IPS-11a (cell line): ENCODE results near the gene CDSN.

Experiments used
- H3K4me3 ChIP-seq: one replicate; pipeline ENCODE4 v1.5.1; 2013; ENCODE audit warnings: low read depth, low read length, control low read depth

Gene CDSN

DNA sequence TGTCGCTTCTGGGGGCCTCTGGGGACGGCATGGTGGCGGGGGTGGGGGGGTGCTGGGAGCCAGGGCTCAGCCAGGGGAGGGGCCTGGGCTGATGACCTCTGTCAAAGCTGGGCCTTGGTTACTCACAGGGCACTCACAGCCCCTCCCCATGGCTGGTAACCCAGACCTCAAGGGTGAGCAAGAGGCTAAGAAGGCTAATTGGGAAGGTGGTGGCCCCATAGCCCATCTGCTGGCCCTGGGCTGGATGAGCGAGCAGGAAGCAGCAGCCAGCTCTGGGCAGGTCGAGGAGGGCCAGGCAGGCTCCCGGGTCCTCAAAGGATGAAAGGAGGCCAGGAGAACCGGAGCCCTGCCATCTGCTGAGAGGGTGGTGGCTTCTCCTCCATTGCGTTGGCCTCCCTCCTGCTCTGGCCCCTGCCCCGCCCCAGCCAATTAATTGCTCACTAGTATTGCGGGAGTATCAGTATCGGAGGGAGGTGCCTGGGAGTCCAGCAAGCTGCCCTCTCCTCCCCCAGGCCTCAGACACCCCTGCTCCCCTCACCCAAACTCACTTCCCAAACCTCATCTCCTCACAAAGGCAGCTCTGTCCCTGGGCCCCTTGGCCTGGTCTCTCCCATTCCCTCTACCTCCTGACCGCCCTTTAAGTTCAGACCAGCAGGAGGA is 1.0 kb upstream of the CDSN start:
- H3K4me3 ChIP-seq, result no peak overlapping the region

GRCh38 chr6:31118178-31118577 is 2.1 kb downstream of the CDSN start:
- H3K4me3 ChIP-seq, result no peak overlapping the region

DNA sequence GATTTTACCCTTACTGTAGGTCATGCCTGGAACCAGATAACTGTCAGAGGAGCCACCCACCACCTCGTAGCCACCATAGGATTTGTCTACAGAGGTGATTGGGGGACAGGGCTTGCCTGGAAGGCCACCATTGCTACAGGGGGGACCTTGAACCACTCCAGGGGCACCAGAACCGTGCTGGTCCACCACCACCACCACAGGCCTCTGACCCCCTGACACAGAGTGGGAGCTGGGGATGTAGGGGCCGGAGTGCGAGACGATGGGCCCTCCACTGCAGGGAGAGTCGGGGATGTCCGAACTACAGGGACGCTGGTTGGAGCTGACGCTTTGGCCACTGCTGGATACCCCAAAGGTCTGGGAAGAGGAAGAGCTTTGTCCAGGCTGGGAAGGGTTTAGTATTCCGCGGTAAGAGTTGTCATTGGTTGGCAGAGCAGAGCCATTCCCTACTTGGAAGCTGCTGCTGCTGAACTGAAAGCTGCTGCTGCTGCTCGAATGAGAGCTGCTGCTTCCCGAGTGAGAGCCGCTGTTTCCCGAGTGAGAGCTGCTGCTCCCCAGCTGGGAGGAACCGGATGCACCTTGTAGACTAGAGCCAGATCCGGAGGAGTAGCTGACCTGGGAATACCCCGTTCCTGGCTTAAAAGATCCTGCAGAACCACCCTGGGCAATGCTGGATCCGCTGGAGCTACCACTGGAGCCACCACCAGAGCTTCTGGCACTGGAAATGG is 3.4 kb downstream of the CDSN start:
- H3K4me3 ChIP-seq, result no peak overlapping the region

- H3K4me3 ChIP-seq, result no peak overlapping the region
These were observed 4.2 kb downstream of the CDSN start for GRCh38 chr6:31115941-31116560.

DNA sequence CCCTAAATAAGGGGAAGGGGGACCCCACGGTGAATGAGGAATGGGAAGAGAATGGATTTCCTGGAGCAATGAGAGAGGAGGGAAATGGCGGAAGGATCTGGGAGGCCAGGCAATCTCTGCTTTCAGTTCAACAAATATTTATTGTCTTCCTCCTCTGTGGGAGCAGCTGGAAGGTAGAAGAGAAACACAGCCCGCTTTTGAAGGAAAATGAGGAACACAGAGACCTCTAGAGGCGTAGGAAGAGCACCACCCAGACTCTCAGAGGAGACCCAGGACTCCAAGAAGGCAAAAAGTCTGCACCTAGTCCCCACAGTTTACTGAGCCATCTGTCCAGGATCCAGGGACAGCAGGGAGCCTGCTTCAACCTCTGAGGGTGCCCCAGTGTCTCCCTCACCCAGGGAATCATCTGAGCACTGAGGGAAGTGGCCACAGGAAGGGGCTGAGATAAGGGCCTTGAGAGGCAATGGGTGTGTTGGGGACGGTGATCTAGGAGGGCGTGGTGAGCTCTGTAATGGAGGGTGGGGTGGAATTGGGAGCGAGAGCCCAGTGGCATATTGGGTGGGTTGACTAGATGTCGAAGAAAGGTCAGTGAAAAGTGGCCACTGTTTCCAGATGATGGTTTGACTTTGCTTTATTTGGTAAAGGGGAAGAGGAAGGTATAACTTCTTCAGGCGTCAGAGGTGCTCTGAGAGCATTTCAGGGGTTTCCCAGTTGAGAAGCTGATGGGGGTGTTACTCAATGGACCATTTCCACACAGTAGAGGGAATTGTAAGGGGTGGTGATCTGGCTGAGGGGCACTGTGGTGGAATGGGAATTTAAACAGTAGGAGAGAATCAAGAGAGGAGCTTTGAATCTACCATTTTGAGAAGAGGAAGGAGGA is 5.0 kb downstream of the CDSN start:
- H3K4me3 ChIP-seq, result no peak overlapping the region

- H3K4me3 ChIP-seq, result no peak within 1 kb of the TSS
These were observed 5.7 kb downstream of the CDSN start, which contains the start of gene PSORS1C1 for GRCh38 chr6:31114541-31114878. Gene PSORS1C1 (plus strand): TSS chr6:31114800. CDS start chr6:31129633, 14,833 bp downstream.

DNA sequence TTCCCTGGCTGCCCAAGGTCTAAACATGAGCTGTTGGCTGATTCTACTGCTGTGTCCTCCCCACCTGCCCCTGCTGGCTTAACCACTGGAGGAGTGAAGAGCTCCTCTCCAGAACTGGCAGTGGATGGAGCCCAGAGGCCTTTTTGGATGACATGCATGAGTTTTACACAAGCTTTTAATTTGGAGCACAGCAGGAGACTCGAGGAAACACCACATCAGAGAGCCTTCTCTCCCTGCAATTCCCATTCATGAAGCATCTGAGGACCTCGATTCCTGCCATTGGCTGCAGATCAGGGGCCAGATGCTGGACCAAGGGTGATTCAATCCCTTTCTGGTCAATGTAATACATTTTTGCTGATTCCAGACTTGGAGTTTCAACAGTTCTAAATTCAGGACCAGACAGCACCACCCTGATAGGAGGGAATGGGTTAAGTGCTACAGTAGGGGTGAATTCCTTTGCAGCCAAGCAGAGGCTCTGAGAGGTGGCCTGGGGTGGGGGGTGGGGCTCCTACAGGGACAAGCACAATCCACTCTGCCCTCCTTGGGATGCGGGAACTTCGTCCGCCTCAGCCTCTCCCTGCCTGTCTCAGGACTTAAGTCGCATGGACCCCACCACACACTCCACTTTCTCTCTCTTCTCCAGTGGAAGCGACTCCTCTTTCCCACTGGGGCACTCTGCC is 6.2 kb downstream of the CDSN start:
- no peak overlapping the region for H3K4me3 ChIP-seq

- H3K4me3 ChIP-seq, result no peak within 1 kb of the TSS
These were observed 7.8 kb downstream of the CDSN start, which contains the start of gene C6orf15 for GRCh38 chr6:31112478-31112877. Gene C6orf15 (minus strand): TSS chr6:31112575. CDS start chr6:31112555, 20 bp downstream.

DNA sequence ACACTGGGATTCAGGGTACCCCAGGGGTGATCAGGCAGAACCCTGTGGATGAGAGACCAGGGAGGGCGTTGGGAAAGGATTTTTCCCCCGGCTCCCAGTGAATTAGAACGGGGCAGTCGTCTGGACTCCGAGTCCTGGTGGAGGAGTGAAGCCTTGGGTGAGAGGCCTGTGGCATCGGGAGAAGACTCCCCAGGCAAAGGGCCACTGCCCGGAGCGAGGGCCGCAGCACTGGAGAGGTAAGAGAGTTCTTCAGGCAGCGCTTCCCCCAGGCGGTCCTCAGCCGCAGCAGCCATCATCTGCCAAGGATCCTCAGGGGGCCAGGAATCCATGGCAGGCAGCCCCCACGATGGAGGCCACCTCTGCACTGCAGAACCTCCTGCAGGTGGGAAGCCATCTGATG is 8.5 kb downstream of the CDSN start:
- H3K4me3 ChIP-seq, result no peak overlapping the region

GRCh38 chr6:31110825-31111582 is 9.2 kb downstream of the CDSN start:
- no peak overlapping the region for H3K4me3 ChIP-seq

GRCh38 chr6:31107052-31107451 is 13.2 kb downstream of the CDSN start:
- no peak overlapping the region for H3K4me3 ChIP-seq

- no peak overlapping the region for H3K4me3 ChIP-seq
These were observed 17.1 kb downstream of the CDSN start for GRCh38 chr6:31103136-31103535.

- H3K4me3 ChIP-seq, result no peak overlapping the region
These were observed 21.8 kb downstream of the CDSN start for GRCh38 chr6:31098449-31098938.

DNA sequence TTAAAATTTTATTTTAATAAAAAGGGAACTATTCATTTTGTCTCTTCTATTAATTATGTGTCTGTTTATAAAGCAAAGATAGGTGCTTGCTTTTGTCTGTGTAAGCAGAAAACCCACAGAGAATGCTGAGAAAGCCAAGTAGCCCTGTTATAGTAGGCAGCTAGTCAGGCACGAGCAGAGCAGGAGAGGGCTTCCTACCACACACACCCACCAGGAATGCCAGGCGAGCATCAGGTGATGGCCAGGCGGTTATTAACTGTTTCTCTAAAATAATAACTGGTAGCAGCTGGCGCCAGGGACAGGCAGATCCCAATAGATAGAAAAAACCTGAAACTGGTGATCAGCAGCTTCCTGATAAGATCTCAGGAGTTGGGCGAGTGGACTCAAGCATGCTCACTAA is 23.6 kb downstream of the CDSN start:
- H3K4me3 ChIP-seq, result no peak overlapping the region

DNA sequence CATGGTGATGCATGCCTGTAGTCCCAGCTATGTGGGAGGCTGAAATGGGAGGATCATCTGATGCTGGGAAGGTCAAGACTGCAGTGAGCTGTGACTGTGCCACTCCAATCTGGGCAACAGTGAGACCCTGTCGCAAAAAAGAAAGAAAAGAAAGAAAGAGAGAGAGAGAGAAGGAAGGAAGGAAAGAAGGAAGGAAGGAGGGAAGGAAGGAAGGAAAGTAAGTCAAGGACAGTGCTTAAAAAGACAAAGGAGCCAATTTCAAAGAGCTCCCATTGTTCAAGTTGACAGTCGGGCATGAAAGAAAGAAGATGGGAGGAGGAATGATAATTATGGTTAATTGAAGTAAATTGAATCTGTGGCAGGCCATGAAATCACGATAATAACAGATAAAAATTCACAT is 24.0 kb downstream of the CDSN start:
- H3K4me3 ChIP-seq, result no peak overlapping the region

GRCh38 chr6:31094389-31094881 is 25.8 kb downstream of the CDSN start:
- no peak overlapping the region for H3K4me3 ChIP-seq

DNA sequence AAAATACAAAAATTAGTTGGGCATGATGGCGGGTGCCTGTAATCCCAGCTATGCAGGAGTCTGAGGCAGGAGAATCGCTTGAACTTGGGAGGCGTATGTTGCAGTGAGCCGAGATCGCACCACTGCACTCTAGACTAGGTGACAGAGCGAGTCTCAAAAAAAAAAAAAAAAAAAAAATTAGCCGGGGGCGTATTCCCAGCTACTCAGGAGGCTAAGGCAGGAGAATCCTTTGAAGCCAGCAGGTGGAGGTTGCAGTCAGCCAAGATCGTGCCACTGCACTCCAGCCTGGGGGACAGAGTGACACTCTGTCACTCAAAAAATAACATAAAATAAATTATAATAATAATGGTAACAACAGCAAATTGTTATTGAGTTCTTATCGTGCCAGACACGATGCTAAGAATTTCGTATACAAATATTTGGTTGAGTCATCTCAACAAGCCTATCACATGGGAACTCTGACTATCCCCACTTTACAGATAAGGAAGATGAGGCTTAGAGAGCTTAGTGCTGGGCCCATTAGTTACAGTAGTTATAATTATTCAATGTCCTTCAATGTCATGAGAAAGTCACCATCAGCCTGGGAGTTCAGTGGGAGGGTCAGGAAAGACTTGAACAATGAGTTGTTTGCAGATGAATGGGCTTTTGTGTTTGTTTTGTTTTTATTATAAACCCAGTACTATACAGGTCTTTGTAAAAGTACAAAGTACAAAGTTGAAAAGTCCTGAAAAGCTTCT is 27.3 kb downstream of the CDSN start:
- H3K4me3 ChIP-seq, result no peak overlapping the region

GRCh38 chr6:31092238-31092637 is 28.0 kb downstream of the CDSN start:
- H3K4me3 ChIP-seq, result no peak overlapping the region

GRCh38 chr6:31091680-31092079 is 28.6 kb downstream of the CDSN start:
- H3K4me3 ChIP-seq, result no peak overlapping the region
